ENCODE results near the gene TBPL1. TPM values are rescaled to one million over a fixed set of nuclear protein-coding genes. Genes with fewer than 3 reads are reported as not detected.
"Not testable (repeated sequence)": the region's sequence is repeated elsewhere in the genome, so short reads cannot be mapped to it uniquely, and the experiment has no call there.

Gene TBPL1
- total RNA-seq, 4 donors from 2014 or later = 10.1 to 18.6 (median 12.3) TPM

DNA sequence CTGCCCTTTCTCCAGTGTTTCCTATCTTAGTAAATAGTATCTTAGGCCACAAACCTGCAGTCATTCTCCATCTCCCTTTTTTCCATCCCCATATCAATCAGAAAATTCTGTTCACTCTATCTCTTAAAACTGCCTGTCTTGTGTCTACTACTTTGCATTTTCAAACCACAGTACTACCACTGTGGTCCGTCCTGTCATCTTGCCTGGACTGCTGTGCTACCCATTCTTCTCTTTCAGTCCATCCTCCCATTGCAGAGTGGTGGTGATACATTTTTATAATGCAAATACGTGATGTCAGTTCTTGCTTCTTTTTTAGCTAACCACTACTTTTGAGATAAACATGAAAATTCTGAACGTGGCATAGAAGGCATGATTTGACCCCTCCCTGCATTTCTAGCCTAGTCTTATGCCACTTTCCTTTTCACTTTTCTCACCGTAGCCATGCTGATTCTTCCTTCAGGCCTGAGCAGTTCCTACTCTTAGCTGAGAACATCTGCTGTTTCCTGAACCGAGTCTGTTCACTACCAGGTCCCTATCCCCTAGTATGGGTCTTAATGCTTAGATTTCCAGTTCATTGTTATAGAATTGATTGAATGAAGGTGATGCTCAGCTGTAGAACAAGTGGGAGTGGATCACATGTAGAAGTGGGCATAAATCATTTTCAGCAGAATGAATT, 13.8 kb downstream of the TBPL1 start:
- DNase-seq (ENCODE audit: low spot score) = no peak
- ATAC-seq (ENCODE audit: low FRiP score) = no peak
- TF ChIP-seq, protein P1, sequence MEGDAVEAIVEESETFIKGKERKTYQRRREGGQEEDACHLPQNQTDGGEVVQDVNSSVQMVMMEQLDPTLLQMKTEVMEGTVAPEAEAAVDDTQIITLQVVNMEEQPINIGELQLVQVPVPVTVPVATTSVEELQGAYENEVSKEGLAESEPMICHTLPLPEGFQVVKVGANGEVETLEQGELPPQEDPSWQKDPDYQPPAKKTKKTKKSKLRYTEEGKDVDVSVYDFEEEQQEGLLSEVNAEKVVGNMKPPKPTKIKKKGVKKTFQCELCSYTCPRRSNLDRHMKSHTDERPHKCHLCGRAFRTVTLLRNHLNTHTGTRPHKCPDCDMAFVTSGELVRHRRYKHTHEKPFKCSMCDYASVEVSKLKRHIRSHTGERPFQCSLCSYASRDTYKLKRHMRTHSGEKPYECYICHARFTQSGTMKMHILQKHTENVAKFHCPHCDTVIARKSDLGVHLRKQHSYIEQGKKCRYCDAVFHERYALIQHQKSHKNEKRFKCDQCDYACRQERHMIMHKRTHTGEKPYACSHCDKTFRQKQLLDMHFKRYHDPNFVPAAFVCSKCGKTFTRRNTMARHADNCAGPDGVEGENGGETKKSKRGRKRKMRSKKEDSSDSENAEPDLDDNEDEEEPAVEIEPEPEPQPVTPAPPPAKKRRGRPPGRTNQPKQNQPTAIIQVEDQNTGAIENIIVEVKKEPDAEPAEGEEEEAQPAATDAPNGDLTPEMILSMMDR (IDR thresholded peaks at IDR 0.05) = no peak

GRCh38 chr6:133967347-133967746, 14.3 kb downstream of the TBPL1 start:
- TF ChIP-seq, protein P1 (IDR thresholded peaks at IDR 0.05) = no peak
- ATAC-seq (ENCODE audit: low FRiP score) (no peak), DNase-seq (ENCODE audit: low spot score) (no peak)

GRCh38 chr6:133967835-133968234, 14.8 kb downstream of the TBPL1 start:
- DNase-seq (ENCODE audit: low spot score); ATAC-seq (ENCODE audit: low FRiP score): not testable (repeated sequence)

DNA sequence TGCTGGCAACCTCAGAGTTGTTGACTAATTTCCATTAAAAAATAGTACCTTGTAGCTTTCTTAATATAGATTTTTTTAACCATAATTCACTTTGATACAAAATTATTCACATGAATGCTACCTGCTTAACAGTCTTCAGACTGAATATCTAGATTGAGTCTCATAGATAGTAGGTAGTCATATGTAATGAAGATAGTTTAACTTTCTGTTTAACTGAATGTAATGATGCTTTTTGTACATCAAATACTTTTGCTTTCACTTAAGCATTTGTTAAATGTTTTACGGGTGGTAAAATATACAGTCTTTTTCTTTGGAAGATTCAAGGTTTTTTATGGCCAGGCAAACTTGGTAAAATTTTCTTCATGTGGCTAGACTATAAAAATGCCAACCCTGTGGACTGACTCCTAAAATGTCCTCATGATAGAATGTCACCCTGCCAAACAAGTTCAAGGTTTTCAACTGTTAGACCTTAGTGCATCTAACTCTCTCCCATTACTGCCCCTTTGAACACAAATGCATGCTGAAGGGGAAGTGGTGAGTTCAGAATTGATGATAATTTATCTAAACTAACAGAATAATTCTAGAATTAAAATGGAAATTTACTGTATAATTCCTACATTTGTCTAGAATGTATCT, 16.4 kb downstream of the TBPL1 start:
- TF ChIP-seq, protein P1 (IDR thresholded peaks at IDR 0.05) = no peak
- ATAC-seq (ENCODE audit: low FRiP score) (no peak), DNase-seq (ENCODE audit: low spot score) (no peak)

DNA sequence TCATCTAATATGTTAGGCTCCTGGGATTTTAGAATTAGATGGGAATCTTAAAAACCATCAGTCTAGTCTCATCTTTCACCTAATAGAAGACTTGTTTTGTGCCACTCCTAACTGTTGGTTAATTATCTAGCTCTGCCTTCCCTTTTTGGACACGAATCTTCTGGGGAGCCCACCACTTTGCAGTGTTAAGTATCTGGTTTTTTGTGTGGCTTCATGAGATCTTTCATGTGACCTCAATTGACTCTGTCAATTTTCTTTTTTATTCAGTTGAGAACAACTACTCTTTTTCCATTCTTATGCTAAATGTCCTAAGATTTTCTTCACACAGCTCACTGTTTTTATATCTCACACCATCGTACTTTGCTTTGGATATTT, 16.9 kb downstream of the TBPL1 start:
- TF ChIP-seq, protein P1 (IDR thresholded peaks at IDR 0.05) = no peak
- ATAC-seq (ENCODE audit: low FRiP score) = no peak
- no peak for DNase-seq (ENCODE audit: low spot score)

GRCh38 chr6:133971861-133972260, 18.8 kb downstream of the TBPL1 start:
- no peak for DNase-seq (ENCODE audit: low spot score)
- ATAC-seq (ENCODE audit: low FRiP score) = no peak
- TF ChIP-seq, protein P1 (IDR thresholded peaks at IDR 0.05) = no peak

GRCh38 chr6:133972388-133972787, 19.4 kb downstream of the TBPL1 start:
- no peak for ATAC-seq (ENCODE audit: low FRiP score)
- TF ChIP-seq, protein P1 (IDR thresholded peaks at IDR 0.05) = no peak
- no peak for DNase-seq (ENCODE audit: low spot score)
